Measurements from ENCODE around the gene WDR86. TPM values are rescaled to one million over a fixed set of nuclear protein-coding genes. Genes with fewer than 3 reads are reported as not detected.

WDR86 gene
- total RNA-seq, result under 1 TPM in 1 of 2 experiments, not detected in 1; 0.29 TPM

- H3K27me3 Mint-ChIP-seq, result peaks cover 54% of the 10 kb centered on the region
- no peaks in the 10 kb centered on the region for H3K9me3 Mint-ChIP-seq (ENCODE audit: low read depth)
- peak within 1 kb of the TSS; percentile 54 for H3K27ac Mint-ChIP-seq
- no peaks in the 10 kb centered on the region for H3K36me3 Mint-ChIP-seq
- ATAC-seq (peak; percentile 10), DNase-seq (no peak)
- CTCF ChIA-PET, result interaction anchor here (0.6 to 1.7 kb wide), 3 partner anchors 38 to 59 kb away, joined by 3 read pairs; no protein-coding TSS in a partner anchor
- H3K4me1 Mint-ChIP-seq, result peaks cover 19% of the 10 kb centered on the region
- H3K4me3 Mint-ChIP-seq, result peak within 1 kb of the TSS; percentile 45
These were observed at the start of gene WDR86 for GRCh38 chr7:151409667-151410404. Gene WDR86 (minus strand): TSS chr7:151410038. CDS start chr7:151409589, 449 bp downstream.

GRCh38 chr7:151457534-151457933, 47.7 kb upstream of the WDR86 start:
- H3K27me3 Mint-ChIP-seq, result peaks cover 22% of the 10 kb centered on the region
- H3K36me3 Mint-ChIP-seq, result peaks cover 10% of the 10 kb centered on the region
- H3K27ac Mint-ChIP-seq, result no peak overlapping the region
- no peak overlapping the region for H3K4me3 Mint-ChIP-seq
- ATAC-seq, result no peak
- peaks cover 3% of the 10 kb centered on the region for H3K9me3 Mint-ChIP-seq (ENCODE audit: low read depth)
- CTCF ChIA-PET, result interaction anchor here (1.1 to 1.5 kb wide), 2 partner anchors 9 to 48 kb away, joined by 3 to 7 read pairs; no protein-coding TSS in a partner anchor
- no peak for DNase-seq
- H3K4me1 Mint-ChIP-seq, result peaks cover 17% of the 10 kb centered on the region

DNA sequence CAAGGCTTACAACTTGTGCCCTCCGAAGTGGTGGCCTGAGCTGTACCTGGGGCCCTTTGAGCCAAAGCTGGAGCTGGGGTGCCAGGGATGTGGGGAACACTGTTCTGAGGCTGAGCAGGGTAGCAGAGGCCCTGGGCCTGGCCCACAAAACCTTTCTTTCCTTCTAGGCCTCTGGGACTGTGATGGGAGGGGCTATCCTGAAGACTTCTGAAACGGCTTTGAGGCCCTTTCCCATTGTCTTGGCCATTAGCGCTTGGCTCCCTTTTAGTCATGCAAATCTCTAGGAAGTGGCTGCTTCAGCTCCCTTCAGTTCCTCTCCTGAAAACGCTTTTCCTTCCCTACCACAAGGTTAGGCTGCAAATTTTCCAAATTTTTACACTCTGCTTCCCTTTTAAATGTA, 46.9 kb upstream of the WDR86 start:
- H3K4me1 Mint-ChIP-seq, result peaks cover 17% of the 10 kb centered on the region
- ATAC-seq, result no peak
- no peak for DNase-seq
- H3K27me3 Mint-ChIP-seq, result peaks cover 28% of the 10 kb centered on the region
- no peaks in the 10 kb centered on the region for H3K9me3 Mint-ChIP-seq (ENCODE audit: low read depth)
- no peak overlapping the region for H3K4me3 Mint-ChIP-seq
- peaks cover 4% of the 10 kb centered on the region for H3K36me3 Mint-ChIP-seq
- no peak overlapping the region for H3K27ac Mint-ChIP-seq
- CTCF ChIA-PET, result interaction anchor here (1.1 to 1.5 kb wide), 2 partner anchors 9 to 49 kb away, joined by 3 to 7 read pairs; no protein-coding TSS in a partner anchor

- no peak overlapping the region for H3K4me3 Mint-ChIP-seq
- peaks cover 17% of the 10 kb centered on the region for H3K4me1 Mint-ChIP-seq
- ATAC-seq (no peak), DNase-seq (no peak)
- H3K27ac Mint-ChIP-seq, result no peak overlapping the region
- H3K9me3 Mint-ChIP-seq (ENCODE audit: low read depth), result no peaks in the 10 kb centered on the region
- peaks cover 29% of the 10 kb centered on the region for H3K27me3 Mint-ChIP-seq
- peaks cover 4% of the 10 kb centered on the region for H3K36me3 Mint-ChIP-seq
- CTCF ChIA-PET, result interaction anchor here (1.5 kb wide), 1 partner anchor 8 kb away, joined by 7 read pairs; no protein-coding TSS in a partner anchor
These were observed 46.4 kb upstream of the WDR86 start for GRCh38 chr7:151456276-151456675.

DNA sequence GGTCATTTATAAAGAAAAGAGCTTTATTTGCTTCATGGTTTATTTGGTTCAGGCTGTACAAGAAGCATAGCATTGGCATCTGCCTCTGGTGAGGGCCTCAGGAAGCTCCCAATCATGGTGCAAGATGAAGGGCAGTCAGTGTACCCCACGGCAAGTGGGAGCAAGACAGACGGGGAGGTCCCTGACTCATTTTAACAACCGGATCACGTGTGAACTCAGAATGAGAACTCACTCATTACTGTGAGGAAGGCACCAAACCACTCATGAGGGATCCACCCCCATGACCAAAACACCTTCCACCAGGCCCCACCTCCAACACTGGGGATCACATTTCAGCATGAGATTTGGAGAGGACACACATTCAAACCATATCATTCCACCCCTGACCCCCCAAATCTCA, 45.9 kb upstream of the WDR86 start:
- peaks cover 17% of the 10 kb centered on the region for H3K4me1 Mint-ChIP-seq
- peaks cover 2% of the 10 kb centered on the region for H3K36me3 Mint-ChIP-seq
- ATAC-seq (no peak), DNase-seq (no peak)
- H3K4me3 Mint-ChIP-seq, result no peak overlapping the region
- H3K27me3 Mint-ChIP-seq, result peaks cover 35% of the 10 kb centered on the region
- CTCF ChIA-PET, result no interaction called here
- no peak overlapping the region for H3K27ac Mint-ChIP-seq
- H3K9me3 Mint-ChIP-seq (ENCODE audit: low read depth), result no peaks in the 10 kb centered on the region

DNA sequence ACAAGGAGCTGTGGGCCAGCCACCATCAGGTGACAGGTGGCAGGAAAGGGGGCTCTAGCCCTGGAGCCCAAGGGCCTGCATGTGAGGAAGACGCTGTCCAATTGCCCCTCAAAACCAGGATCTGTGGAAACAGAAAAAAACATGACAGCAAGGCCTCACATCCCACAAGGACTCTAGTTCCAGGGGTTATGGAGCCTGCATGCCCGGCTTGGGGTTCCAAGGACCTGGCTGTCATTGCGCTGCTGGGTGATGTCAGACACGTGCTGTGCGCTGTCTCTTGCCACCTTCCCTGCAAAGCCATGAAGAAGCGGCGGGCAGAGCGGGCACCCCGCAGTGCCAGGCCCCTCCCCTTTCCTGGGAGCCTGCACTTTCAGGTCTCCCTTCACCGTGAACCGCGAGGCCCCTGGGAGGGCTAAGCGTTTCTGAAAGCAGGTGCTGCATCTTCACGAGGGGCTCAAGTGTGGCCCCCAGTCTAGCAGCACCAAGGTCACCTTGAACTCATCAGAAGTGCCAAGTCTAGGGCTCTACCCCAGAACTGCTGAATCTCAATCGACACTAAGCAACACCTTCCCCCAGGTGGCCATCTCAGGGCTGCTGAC, 45.2 kb upstream of the WDR86 start:
- H3K27ac Mint-ChIP-seq, result no peak overlapping the region
- no peaks in the 10 kb centered on the region for H3K9me3 Mint-ChIP-seq (ENCODE audit: low read depth)
- DNase-seq (no peak), ATAC-seq (no peak)
- H3K27me3 Mint-ChIP-seq, result peaks cover 37% of the 10 kb centered on the region
- peaks cover 17% of the 10 kb centered on the region for H3K4me1 Mint-ChIP-seq
- no peak overlapping the region for H3K4me3 Mint-ChIP-seq
- CTCF ChIA-PET, result no interaction called here
- no peaks in the 10 kb centered on the region for H3K36me3 Mint-ChIP-seq

- H3K9me3 Mint-ChIP-seq (ENCODE audit: low read depth), result no peaks in the 10 kb centered on the region
- CTCF ChIA-PET, result interaction anchor here (1.2 to 1.4 kb wide), 3 partner anchors 86 to 140 kb away, joined by 5 read pairs; no protein-coding TSS in a partner anchor
- DNase-seq, result no peak
- H3K4me1 Mint-ChIP-seq, result peaks cover 19% of the 10 kb centered on the region
- no peak for ATAC-seq
- H3K4me3 Mint-ChIP-seq, result no peak overlapping the region
- H3K36me3 Mint-ChIP-seq, result no peaks in the 10 kb centered on the region
- H3K27ac Mint-ChIP-seq, result no peak overlapping the region
- H3K27me3 Mint-ChIP-seq, result peaks cover 34% of the 10 kb centered on the region
These were observed 44.5 kb upstream of the WDR86 start for GRCh38 chr7:151454305-151454704.

DNA sequence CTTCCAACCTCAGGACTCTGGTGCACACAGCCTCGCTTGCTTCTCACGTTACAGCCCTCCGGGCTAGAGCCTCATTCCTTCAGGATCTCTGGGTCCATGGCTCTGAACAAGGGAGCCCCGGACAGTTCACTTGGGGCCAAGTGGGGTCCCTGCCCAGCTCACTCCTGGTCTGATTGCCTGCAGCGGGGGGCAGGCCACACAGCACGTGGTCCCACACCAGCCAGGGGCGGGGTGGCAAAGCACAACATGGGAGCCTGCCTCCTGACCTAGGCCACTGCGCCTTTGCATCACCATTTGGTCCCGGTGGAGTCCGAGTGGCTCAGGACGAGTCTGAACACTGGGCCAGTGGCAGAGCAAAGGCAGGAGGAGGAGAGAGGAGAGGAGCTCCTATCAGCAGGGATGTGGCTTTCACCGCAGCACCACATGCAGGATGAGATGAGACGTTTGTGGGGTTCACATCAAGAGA, 43.5 kb upstream of the WDR86 start:
- ATAC-seq (peak; percentile 40), DNase-seq (peak; percentile 72)
- CTCF ChIA-PET, result interaction anchor here (1.2 to 1.8 kb wide), 4 partner anchors 11 to 139 kb away, joined by 3 to 5 read pairs (median 5); no protein-coding TSS in a partner anchor
- Mint-ChIP-seq H3K36me3 (no peaks in the 10 kb centered on the region), H3K27ac (no peak overlapping the region), H3K9me3 (ENCODE audit: low read depth) (no peaks in the 10 kb centered on the region), H3K4me1 (peaks cover 19% of the 10 kb centered on the region), H3K4me3 (no peak overlapping the region), H3K27me3 (peaks cover 31% of the 10 kb centered on the region)

DNA sequence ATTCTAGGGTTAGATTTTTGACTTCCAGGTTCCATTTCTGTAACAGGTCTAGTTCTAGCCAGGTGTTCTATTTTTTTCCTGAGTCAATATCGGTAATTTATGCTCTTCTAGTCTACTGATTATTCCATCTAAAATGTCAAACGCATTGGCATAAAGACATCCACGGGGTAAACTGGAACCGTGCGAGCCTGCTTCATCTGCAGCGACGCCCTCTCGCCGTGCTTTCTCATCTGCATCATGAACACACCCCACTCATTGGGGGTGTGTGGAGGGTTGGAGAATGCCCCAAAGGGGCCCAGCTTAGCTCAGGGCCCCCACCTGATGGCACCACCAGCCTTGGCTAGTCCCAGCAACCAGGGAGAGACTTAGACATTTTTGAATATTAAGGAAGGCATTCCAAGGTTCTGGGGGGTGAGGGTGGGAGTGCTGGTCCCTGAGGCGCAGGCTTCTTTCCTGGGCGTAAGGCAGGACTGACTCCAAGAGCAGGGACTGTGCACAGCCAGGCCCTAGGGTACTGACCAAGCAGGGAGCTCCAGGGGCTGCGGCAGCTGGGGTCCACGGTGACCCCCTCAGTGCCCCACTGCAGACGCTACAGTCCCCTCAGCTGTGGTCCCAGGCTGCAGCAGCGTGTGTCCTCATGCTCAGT, 43.0 kb upstream of the WDR86 start:
- no peaks in the 10 kb centered on the region for H3K9me3 Mint-ChIP-seq (ENCODE audit: low read depth)
- H3K4me3 Mint-ChIP-seq, result no peak overlapping the region
- CTCF ChIA-PET, result interaction anchor here (1.2 to 1.8 kb wide), 4 partner anchors 12 to 138 kb away, joined by 3 to 5 read pairs (median 5); no protein-coding TSS in a partner anchor
- no peak overlapping the region for H3K27ac Mint-ChIP-seq
- no peaks in the 10 kb centered on the region for H3K36me3 Mint-ChIP-seq
- DNase-seq, result no peak
- no peak for ATAC-seq
- H3K4me1 Mint-ChIP-seq, result peaks cover 19% of the 10 kb centered on the region
- peaks cover 28% of the 10 kb centered on the region for H3K27me3 Mint-ChIP-seq

DNA sequence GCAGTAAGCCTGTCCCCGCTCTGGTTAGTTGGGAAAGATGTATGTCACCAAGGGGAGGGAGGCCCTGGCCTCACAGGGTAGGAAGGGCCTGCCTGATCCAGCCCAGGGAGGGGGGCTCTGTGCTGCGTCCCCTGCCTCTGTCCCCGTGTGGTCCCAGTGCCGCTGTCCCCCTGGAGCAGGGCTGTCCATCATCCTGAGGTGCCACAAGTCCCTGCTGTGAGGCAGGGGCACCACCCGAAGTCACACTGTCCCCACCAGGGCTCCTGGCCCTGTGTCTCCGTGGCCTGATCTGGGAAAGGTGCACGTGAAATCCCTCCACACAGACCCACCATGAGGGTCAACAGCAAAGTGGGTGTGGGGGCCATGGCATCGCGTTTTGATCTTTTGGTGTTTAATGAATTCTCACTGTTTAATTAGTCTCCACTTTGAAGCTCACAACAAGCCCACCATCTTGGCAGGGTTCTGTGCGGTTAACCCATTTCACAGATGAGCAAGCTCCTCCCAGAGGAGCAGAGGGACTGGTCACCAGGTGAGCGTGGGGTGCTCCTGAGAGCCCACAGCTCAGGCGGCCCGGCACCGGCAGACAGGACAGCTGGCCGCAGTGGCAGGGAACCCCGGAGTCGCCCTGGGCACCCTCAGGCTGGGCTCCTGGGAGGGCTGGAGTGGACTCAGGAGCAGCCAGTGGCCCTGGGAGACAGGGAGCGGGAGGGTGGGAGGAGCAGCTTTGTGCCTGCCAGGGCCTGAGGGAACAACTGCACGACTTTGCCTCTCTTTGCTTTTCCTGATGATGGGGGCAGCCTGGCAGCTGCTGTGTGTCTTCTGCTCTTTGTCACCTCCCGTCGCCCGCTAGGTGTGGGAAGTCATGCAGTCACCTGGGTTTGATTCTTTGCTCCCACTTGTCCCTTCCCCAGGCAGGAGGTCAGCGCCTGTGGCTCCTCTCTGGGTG, 42.1 kb upstream of the WDR86 start:
- ATAC-seq (no peak), DNase-seq (no peak)
- H3K36me3 Mint-ChIP-seq, result no peaks in the 10 kb centered on the region
- H3K9me3 Mint-ChIP-seq (ENCODE audit: low read depth), result no peaks in the 10 kb centered on the region
- no peak overlapping the region for H3K4me3 Mint-ChIP-seq
- H3K4me1 Mint-ChIP-seq, result peaks cover 12% of the 10 kb centered on the region
- peaks cover 28% of the 10 kb centered on the region for H3K27me3 Mint-ChIP-seq
- CTCF ChIA-PET, result interaction anchor here (1.0 to 6.0 kb wide), 3 partner anchors 13 to 82 kb away, joined by 3 to 151 read pairs (median 3); no protein-coding TSS in a partner anchor
- H3K27ac Mint-ChIP-seq, result no peak overlapping the region

DNA sequence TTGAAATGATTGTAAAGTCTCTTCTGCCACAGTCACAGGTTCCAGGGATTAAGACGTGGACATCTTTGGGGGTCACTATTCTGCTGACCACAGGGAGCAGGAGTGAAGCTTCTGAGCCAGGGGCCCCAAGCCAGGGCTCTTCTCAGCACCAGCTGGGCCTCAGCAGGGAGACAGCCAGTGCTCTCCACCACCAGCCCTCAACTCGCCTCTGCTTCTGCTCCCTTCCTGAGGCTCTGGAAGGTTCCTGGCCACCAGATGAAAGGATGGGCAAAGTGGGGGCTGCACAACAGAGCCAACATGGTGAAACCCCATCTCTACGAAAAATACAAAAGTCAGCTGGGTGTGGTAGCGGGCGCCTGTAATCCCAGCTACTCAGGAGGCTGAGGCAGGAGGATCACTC, 41.3 kb upstream of the WDR86 start:
- Mint-ChIP-seq H3K4me1 (peaks cover 12% of the 10 kb centered on the region), H3K27me3 (peaks cover 28% of the 10 kb centered on the region), H3K27ac (no peak overlapping the region), H3K4me3 (no peak overlapping the region), H3K9me3 (ENCODE audit: low read depth) (no peaks in the 10 kb centered on the region), H3K36me3 (no peaks in the 10 kb centered on the region)
- CTCF ChIA-PET, result interaction anchor here (1.0 to 6.0 kb wide), 3 partner anchors 17 to 81 kb away, joined by 3 to 151 read pairs (median 23); no protein-coding TSS in a partner anchor
- DNase-seq, result no peak
- ATAC-seq, result no peak

DNA sequence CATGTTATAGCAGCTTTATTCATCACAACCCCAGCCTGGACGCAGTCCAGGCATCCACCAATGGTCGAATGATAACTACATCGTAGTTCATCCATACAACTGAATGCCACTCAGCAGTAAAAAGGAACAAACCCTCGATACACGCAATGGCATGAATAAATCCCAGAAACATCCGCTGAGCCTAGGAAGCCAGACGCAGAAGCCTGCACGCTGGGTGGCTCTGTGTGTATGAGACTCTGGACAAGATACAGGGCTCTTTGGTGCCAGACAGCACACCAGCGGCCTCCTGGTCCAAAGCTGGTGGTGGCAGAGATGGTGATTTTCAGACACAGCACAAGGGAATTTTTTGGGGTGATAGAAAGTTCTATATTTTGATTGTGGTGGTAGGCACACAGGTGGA, 40.2 kb upstream of the WDR86 start:
- H3K4me1 Mint-ChIP-seq, result peaks cover 6% of the 10 kb centered on the region
- CTCF ChIA-PET, result interaction anchor here (0.7 to 6.0 kb wide), 14 partner anchors 16 to 309 kb away, joined by 3 to 151 read pairs (median 12); no protein-coding TSS in a partner anchor
- no peaks in the 10 kb centered on the region for H3K36me3 Mint-ChIP-seq
- H3K27me3 Mint-ChIP-seq, result peaks cover 28% of the 10 kb centered on the region
- DNase-seq (no peak), ATAC-seq (no peak)
- no peak overlapping the region for H3K27ac Mint-ChIP-seq
- no peaks in the 10 kb centered on the region for H3K9me3 Mint-ChIP-seq (ENCODE audit: low read depth)
- no peak overlapping the region for H3K4me3 Mint-ChIP-seq
